SK-N-MC (cell line): ENCODE measurements around the gene NDUFC2.
"Not testable (repeated sequence)": the region's sequence is repeated elsewhere in the genome, so short reads cannot be mapped to it uniquely, and the experiment has no call there.

Experiments used
- DNase-seq: peaks from one replicate; pipeline ENCODE4 v3.0.0-alpha.2; 2011; ENCODE audit warnings: low read depth, low spot score
- H3K27ac ChIP-seq: fragments of 200-600 bp; sonication (generic); 2 replicates; pipeline ENCODE4 v1.5.1; 2016; ENCODE audit warnings: mixed run types
- H3K36me3 ChIP-seq: fragments of 200-600 bp; sonication (generic); 2 replicates; pipeline ENCODE4 v1.6.1; 2017; ENCODE audit warnings: antibody characterized with exemption, low read length, mixed read lengths; ENCODE audit not compliant: insufficient read depth
- H3K4me3 ChIP-seq: fragments of 200-600 bp; sonication (generic); 2 replicates; pipeline ENCODE4 v1.5.1; 2016
- H3K9ac ChIP-seq: fragments of 200-600 bp; sonication (generic); 2 replicates; pipeline ENCODE4 v1.8.0; 2017; ENCODE audit warnings: mixed run types, mixed read lengths; ENCODE audit not compliant: insufficient read length
- H3K9me3 ChIP-seq: fragments of 200-600 bp; sonication (generic); 2 replicates; pipeline ENCODE4 v1.6.1; 2017; ENCODE audit warnings: low read depth, mild to moderate bottlenecking, antibody characterized with exemption, low read length, moderate library complexity, mixed read lengths
- EZH2 ChIP-seq: fragments of 200-600 bp; sonication (generic); IDR thresholded peaks from one replicate; pipeline ENCODE4 v1.6.1; 2017; ENCODE audit warnings: antibody characterized with exemption
- FOXP2 ChIP-seq: optimal IDR thresholded peaks from 2 replicates; pipeline ENCODE3; 2011; ENCODE audit warnings: mild to moderate bottlenecking, moderate library complexity; ENCODE audit not compliant: insufficient read depth; ENCODE audit errors: extremely low read length, control extremely low read depth
- POLR2AphosphoS5 ChIP-seq: IDR thresholded peaks from 2 replicates; pipeline ENCODE4 v1.6.1; 2012; ENCODE audit warnings: mild to moderate bottlenecking, low read depth, low read length, borderline replicate concordance

The NDUFC2 gene

DNA sequence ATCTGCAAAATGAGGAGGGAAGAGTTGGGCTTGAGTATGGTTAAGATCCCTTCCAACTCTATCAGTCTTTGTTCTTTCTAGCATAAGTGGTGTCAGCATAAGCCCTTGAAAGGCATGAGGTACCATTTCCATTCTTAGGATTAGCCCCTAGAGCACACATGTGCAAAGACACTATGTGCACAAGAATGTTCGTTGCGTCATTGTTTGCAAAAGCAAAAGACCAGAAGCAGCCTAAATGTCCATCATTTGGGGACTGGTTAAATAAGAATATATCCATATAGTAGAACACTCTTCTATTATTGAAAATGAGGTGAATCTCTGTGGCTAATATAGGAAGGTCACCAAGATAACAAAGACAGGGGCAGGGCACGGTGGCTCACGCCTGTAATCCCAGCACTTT lies 46.6 kb downstream of the NDUFC2 start:
- no peak overlapping the region for H3K9ac ChIP-seq
- H3K9me3 ChIP-seq = no peaks in the 10 kb centered on the region
- no peak for TF ChIP-seq FOXP2
- TF ChIP-seq POLR2AphosphoS5 = no peak
- TF ChIP-seq EZH2 = no peak
- H3K27ac ChIP-seq = no peak overlapping the region
- H3K36me3 ChIP-seq = no peaks in the 10 kb centered on the region
- no peak for DNase-seq
- no peak overlapping the region for H3K4me3 ChIP-seq

DNA sequence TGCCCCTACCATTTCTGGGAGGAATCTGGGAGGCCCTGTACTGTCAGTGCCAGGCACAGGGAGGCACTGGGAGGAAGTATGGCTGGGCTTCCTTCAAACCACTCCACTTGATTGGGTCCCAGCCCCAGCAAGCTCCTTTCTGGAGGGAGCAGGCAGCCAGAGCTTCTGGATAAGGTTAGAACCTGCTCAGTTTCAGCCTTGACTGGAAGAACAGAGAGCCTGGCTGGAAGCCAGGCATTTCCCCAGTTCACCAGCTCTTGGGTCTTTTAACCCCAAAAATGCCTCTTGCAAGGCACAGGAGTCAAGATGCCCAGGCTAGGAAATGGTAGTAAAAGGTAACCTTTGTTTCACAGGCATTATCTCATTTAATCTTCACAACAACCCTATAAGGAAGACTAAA lies 47.6 kb downstream of the NDUFC2 start:
- Histone ChIP-seq H3K36me3 (no peaks in the 10 kb centered on the region), H3K27ac (0 out of 2 replicates have a peak overlapping the region, but pooled peaks have one; percentile 11), H3K9ac (no peak overlapping the region), H3K4me3 (no peak overlapping the region), H3K9me3 (no peaks in the 10 kb centered on the region)
- DNase-seq = no peak
- TF ChIP-seq EZH2 = no peak
- TF ChIP-seq FOXP2 = no peak
- TF ChIP-seq POLR2AphosphoS5 = no peak

DNA sequence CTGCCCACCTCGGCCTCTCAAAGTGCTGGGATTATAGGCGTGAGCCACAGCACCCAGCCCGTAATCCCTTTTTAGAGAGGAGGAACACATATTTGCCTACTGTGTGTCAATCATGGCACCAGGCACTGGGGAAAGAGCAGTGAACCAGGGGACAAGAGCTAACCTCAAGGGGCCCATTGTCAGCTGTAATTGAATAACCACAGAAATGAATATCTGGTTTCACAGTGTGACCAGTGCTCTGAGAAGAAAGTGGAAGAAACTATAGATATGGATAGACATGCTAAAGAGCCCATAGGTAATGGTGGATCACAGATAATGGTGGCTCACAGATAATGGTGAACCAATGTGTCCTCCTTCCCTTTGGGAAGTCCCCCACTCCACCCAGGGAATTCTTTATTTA lies 48.0 kb downstream of the NDUFC2 start:
- H3K36me3 ChIP-seq = no peaks in the 10 kb centered on the region
- no peak overlapping the region for H3K9ac ChIP-seq
- no peak for DNase-seq
- no peak overlapping the region for H3K4me3 ChIP-seq
- no peak overlapping the region for H3K27ac ChIP-seq
- no peak for TF ChIP-seq FOXP2
- no peak for TF ChIP-seq POLR2AphosphoS5
- no peak for TF ChIP-seq EZH2
- H3K9me3 ChIP-seq = no peaks in the 10 kb centered on the region

DNA sequence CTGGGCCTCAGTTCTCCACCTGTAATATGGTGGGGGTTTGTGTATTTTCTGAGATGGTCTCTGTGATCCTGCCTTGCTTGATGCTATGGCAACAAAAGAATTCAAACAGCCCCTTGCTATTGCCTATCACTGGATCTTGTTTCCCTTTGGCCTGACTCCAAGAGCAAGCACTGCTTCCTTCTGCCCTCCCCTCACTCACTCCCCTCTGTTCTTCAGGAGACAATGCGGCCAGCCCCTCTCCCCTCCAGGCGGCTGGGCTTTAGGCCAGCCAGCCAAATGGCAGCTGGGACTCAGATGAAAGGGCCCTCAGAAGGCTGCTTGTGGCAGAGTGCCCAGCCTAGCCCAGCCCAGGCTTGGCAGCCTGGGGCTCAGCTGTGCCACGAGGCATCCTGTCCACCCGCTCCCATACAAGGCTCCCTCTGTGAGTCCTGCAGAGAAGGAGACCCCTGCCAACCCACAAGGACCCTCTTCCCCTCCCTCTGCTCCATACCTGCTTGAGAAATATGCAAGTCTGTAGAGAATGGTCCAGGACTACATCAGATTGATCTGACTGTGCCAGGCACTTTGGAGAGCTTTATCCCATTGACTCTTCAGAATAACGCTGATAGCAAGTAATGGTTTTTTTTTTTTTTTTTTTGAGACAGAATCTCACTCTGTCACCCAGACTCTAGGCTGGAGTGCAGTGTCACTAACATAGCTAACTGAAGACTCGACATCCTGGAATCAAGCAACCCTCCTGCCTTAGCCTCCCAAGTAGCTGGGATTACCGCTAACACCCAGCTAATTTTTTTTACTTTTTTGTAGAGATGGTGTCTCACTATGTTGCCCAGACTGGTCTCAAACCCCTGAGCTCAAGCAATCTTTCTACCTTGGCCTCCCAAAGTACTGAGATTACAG lies 49.0 kb downstream of the NDUFC2 start:
- H3K9me3 ChIP-seq = no peaks in the 10 kb centered on the region
- no peak for DNase-seq
- H3K4me3 ChIP-seq = no peak overlapping the region
- H3K36me3 ChIP-seq = no peaks in the 10 kb centered on the region
- no peak overlapping the region for H3K9ac ChIP-seq
- H3K27ac ChIP-seq = no peak overlapping the region
- TF ChIP-seq POLR2AphosphoS5 = no peak
- no peak for TF ChIP-seq FOXP2
- TF ChIP-seq EZH2 = no peak

DNA sequence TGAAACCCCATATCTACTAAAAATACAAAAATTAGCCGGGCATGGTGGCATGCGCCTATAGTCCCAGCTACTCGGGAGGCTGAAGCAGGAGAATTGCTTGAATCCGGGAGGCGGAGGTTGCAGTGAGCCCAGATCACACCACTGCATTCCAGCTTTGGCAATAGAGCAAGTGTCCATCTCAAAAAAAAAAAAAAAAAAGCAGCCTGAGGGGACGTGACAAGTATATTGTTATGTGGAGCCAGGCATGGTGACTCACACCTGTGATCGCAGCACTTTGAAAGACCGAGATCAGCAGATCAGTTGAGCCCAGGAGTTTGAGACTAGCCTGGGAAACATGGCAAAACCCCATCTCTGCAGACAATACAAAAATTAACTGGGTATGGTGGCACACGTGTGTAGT lies 51.2 kb downstream of the NDUFC2 start:
- not testable (repeated sequence) for H3K9me3 ChIP-seq, H3K27ac ChIP-seq, DNase-seq, H3K9ac ChIP-seq, H3K36me3 ChIP-seq, H3K4me3 ChIP-seq

DNA sequence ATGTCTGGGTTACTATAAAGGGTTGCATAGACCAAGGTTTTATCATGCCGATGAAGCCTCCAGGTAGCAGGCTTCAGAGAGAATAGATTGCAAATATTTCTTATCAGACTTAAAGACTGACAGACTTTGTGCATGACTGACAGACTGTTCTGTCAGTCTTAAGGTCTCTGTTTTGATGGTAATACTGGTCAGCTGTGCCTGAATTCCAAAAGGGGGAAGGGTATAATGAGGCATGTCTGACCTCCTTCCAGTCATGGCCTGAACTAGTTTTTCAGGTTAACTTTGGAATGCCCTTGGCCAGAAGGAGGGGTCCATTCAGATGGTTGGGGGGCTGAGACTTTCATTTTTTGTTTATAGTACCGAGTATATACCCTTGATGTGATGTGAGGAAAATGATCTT lies 51.9 kb downstream of the NDUFC2 start:
- Histone ChIP-seq H3K36me3 (no peaks in the 10 kb centered on the region), H3K9ac (no peak overlapping the region), H3K4me3 (no peak overlapping the region), H3K27ac (no peak overlapping the region), H3K9me3 (no peaks in the 10 kb centered on the region)
- no peak for DNase-seq
- TF ChIP-seq EZH2 = no peak
- TF ChIP-seq POLR2AphosphoS5 = no peak
- no peak for TF ChIP-seq FOXP2

DNA sequence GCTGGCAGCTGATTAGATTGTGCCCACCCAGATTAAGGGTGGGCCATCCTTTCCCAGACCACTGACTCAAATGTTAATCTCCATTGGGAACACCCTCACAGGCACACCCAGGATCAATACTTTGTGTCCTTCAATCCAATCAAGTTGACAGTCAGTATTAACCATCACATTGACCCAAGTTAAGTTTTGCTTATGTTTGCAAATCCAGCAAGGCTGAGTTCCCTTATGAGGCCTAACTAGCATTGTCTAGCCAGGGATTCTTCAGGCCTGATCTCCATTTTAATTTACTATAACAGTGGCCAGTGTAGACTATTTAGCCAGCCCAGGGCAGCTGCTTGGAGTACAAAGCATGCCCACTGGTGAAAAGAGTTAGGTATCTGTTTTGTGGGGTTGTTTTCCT lies 54.3 kb downstream of the NDUFC2 start:
- TF ChIP-seq EZH2 (no peak), FOXP2 (no peak), POLR2AphosphoS5 (no peak)
- DNase-seq = no peak
- H3K9me3 ChIP-seq = no peaks in the 10 kb centered on the region
- no peak overlapping the region for H3K9ac ChIP-seq
- no peaks in the 10 kb centered on the region for H3K36me3 ChIP-seq
- no peak overlapping the region for H3K4me3 ChIP-seq
- no peak overlapping the region for H3K27ac ChIP-seq

DNA sequence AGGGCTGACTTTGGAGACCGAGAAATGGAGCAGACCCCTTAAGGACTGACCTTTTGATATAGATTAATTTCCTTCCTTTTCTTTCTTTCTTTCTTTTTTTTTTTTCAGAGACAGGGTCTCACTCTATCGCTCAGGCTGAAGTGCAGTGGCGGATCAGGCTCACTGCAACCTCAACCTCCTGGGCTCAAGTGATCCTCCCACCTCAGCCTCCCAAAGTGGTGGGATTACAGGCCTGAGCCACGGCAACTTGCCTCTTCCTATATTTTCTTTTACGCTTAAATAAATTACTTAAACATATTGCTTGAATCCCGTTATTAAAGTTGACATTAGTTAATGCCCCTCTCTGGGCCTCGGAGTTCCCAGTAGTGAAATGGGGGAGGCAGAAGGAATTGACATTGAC lies 56.2 kb downstream of the NDUFC2 start:
- Histone ChIP-seq H3K27ac (no peak overlapping the region), H3K4me3 (no peak overlapping the region), H3K9ac (no peak overlapping the region), H3K36me3 (no peaks in the 10 kb centered on the region), H3K9me3 (no peaks in the 10 kb centered on the region)
- TF ChIP-seq FOXP2 = no peak
- TF ChIP-seq POLR2AphosphoS5 = no peak
- TF ChIP-seq EZH2 = no peak
- DNase-seq = no peak
